CD4-positive, alpha-beta T cell treated with Interleukin-17A for 4 hours (primary cell): ENCODE measurements around the gene RGMB.

Experiments used
- DNase-seq: peaks from one replicate; pipeline ENCODE4 v3.0.0-alpha.2; 2020; ENCODE audit warnings: mixed read lengths

RGMB gene

DNA sequence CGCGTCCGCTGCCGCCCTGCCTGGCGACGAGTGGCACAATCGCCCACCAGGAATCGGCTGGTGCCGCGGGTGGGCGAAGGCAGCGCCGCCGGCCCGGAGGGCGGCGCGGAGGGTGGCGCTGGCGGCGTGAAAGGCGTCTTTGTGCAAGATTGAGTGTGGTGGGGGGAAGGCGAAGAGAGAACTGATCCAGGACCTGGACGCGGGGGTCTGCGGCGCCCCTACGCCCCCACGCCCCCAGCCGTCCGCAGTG lies 4.6 kb upstream of the RGMB start:
- DNase-seq: no peak

DNA sequence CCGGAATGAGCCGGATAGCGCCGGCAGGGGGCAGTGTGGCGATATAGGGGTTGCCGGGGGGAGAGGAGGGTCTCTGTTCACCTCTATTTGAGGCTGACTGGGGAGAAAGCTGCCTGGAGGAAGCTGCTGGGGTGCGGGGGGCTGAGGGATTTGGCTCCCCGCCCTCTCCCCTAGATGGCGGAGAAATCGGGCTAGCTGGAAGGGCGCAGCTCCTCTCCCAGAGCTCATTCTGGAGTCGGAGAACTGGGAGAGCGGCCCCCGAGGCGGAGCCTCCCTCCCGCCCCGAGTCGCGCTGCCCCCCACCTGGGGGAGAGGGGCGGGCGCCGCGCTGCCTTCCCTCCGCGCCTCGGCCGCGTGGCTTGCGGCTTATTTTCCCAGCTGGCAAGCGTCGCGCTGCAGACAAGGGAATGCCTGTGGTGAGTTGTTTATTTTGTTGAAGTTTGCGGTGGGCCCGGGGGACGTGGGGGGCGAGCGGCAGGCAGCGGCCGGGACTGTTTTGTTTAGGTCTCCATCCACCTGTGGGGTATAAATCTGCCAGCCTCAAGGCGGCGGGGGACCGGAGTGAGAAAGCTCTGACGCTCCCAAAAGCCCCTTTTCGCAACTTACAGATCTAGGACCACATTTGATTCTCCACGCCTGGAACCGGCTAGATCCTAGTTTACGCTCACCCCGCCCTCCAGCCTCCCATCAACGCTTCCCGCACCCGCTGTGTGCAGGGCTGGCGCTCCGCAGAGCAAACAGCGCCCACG lies 4.1 kb upstream of the RGMB start:
- peak; percentile 74 for DNase-seq

DNA sequence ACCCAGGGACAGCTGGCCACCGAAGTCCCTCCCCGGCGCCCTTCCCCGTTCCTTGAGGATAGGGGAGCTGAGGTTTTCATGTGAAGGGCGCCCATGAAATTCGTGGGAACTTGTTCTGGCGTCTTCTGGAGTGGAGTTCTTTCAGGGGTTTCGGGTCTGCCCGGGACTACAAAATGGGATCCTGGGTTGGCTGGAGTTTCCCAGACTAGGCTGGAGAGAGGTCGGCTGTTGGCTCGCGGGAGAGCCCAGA lies 3.6 kb upstream of the RGMB start:
- no peak for DNase-seq

DNA sequence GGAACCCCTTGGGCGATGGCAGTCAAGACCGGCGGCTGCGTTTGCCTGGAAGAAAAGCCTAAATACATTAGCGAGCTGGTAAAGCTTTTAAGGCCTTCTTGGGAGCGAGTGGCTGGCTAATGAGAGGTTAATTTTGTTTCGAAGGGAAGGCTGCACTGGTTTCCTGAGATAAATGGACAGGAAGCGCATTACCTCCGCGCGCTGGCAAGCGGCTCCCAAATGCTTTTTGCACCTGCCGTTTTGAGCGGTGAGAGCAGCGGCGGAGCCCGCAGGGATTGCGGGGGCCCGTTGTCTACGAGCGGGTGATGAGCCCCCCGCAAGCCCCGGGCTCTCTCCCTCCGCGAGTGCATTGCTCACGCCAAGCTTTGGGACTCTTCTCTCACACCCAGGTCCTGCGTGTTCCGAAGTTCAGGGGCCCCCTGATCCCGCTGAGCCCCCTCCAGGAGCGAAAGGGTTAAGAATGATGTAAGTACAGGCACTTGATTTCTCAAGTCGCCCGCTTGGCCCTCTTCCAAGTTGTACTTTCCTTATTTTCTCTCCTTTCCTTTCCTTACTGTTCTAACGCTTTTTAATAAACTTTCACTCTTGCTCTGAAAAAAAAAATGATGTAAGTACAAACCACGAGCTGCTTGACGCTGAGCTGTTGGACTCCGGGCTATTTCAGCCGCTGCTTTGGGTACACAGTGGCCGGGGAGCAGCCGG lies 3.1 kb upstream of the RGMB start:
- DNase-seq: peak; percentile 45

DNA sequence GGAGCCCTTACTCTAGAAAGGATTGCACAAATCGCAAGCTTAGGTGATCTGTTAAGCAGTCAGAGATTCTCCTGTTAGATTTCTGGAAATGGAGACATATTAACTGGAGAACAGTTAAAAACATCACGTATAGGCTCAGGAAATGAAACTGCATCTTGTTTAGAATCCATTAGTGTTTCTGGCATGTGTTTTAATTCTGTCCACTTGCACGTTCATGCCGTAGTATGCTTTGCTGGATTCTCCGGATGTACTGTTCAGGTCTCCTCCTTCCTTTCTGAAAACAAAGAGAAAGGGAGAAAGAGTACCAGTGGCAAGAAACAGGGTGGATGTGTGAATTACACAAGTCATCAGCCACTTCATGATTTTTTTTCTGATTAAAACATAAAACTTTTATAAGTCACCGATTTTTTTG lies 2.5 kb upstream of the RGMB start:
- no peak for DNase-seq

DNA sequence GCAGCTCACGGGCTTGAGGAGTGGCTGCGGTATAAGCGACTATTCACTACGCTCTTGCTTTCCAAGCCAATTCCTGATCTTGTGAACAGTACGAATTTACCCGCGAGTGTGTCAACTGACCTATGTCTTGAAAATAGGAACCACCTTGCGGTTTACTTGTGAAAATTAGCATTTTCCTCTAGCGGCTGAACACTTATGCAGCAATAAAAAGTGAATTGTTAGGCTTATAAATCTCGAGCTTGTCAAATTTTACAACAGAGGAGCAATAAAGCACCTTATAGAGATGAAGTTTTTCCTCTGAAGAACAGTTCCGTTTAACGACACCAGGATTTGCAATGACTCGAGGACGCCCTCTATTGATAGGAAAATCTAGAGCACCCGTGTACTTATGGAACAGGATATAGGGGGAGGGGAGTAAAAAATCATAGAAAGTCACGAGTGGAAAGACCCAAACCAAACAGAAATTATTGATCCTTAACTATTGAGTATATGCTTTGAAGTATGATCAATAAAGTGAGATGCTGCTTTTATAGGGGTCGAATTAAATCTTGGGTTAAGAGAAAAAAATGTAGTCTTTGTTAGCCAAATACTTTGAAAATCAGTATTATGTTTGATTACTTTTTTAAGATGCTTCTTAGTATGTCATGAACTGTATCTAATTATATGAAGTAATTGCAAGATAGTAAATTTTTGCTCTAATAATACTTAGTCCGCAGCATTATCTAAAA lies 1.9 kb upstream of the RGMB start:
- DNase-seq: peak; percentile 73

DNA sequence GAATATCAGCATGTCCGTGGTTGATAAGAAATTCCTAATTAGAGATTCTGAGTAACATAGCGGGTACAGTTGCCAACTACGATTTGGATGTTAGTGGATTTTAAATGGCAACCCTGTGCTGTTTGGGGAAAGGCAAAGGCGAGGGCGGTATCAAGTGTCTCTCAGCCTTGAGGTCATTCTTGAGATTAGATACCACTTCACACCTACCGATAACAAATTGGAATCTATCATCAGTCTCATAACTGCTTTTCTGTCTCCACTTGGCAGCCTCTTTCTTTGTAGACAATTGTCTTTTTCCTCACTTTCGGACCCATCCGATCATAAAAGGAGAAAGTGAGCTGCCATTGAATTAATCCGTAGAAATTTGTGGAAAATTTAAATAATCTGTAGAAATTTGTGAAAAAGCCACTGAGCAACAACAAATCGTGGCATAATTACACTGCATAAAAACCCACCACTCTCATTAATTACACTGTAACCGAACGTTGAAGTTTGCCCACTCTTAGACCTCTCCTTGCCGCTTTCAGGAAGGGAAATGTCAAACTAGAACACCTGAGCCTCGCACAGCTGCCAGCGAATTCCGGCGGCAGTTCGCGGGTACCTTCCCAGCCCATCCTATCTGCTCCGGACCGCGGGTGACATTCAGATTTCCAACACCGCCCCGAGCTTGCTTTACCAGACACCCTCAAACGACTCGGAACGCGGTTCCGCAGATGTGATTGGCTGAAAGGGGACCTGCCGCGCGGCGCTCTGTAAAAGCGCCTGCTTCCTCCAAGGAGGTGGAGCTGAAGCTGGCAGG lies 849 bp upstream of the RGMB start:
- DNase-seq: peak; percentile 78

DNA sequence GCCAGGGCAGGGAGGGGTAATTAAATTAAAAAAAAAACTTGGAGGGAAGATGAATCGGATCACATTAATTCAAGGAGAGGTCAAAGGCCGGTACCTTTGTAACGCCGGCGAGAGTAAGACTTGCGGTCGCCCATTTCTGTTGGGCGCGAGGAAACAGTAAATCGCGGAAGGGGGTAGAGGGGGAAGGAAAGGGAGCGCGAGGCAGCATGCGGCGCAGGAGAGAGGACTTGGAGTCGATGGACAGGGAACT lies 324 bp upstream of the RGMB start:
- DNase-seq: no peak

DNA sequence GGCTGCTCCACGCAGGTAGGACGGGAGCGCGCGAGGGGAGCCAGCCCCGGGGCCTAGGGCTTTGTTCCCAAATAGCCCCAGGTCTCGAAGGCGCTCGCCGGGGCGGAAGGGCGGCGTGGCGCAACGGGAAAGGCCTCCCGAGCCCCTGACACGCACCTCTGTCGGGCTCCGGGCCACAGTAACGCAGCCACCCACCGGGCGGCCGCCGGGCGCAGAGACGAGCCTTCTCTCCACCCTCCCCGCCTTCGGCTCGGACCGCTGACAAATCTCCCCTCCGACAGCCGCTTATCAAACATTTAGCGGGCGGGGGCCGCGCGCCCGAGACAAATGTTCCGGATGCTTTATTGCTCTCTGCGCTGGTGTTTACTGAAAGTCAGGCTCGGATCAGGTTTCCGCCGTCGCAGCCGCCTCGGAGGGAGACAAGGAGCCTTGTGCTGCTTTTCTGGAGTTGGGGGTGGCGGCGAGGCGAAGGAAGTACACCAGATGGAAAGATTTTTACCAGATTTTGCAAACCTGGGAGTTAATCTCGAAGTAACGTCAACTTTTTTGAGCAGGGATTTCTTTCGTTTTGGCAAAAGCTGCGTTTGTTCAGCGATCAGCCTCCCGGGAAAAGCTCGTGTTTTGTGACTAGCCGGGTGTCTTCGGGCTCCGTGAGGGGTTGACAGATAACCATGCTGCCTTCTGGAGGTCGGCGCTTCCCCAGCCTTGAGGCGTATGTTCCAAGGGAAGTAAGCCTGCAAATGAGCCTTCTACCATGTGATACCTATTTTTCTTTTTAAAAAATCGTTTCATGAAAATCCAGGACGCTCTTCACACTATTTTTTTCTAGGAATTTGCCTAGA lies 950 bp downstream of the RGMB start:
- DNase-seq: peak; percentile 71

DNA sequence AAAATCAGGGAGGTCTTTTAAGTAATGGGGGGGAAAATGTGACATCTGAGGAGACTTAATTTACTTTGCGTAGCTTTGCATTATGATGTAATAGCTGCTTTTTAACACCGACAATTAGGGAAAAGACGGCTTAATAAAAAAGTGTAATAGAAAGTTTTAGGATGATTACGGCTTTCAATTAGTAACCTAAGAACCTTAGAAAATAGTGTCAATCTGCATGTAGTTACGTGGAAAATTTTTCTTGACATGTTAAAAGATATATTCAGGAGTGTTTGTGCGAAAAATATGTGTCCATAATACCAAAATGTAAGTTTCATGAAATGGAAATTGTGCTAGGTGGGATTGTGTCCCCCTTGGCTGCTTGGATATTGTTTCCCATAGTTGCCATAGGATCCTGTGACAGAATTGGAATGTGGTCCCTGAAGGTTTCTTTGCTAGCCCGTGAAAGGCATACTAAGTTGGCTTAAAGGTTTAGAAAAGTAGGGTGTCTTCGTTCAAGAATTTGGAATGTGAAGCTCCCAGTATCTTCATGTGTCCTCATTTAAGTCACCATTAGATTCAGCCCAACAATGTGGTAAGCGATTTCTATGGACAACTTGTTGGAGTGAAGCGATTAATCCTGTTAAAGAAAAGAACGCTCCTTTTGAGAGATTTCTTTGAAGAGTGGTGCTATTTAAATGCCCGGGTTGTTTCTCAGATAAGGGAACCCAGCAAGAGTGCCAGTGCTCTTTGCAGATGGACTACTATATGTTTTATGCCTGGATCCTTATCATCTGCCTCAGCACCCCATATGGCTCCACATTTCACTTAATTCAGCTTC lies 2.0 kb downstream of the RGMB start:
- no peak for DNase-seq

DNA sequence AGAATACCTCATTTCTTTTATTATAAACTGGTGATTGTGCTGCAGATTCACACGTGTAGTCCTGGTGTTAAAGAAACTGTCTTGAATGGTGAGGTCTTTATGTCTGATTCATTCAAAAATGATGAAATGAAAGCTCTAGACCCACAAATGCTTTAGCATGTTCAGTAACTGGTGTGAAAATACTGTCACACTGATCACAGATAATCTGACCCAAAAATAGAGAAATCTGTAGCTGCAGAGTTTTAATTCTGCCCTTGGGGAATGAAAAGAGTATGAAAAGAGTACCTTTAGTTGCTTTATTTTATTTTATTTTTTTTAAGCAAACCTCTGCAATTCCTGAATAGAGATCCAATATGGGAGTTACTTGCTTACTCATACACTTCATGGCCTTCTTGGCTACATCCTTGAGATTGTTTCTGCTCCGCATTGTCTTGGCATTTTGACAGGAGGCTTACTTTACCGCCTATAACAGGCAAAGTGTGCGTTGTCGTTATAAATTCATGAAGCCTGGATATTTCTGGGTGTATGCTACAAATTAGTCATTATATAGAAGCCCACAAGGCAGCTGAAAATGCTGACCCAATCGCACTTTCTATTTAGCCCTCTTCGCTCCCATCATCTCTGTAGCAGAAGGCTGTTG lies 2.7 kb downstream of the RGMB start:
- no peak for DNase-seq

DNA sequence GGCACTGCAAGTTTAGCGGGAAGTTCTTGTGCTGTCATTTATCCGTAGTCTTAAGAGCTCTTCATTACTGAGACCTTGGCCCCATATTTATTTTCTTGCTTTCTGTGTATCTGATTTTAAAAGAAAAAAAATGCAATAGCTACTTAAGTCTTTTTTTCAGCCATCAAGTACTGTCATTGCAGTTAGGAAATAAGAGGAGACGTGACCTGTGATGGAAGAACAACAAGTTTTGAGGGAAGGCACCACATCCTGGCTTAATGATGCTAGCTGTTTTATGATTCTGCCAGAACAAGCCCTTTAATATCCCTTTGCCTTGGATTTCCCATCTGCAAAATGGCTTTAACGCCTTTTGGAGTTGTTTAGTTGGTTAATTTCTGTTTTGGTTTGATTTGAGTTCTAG lies 3.8 kb downstream of the RGMB start:
- no peak for DNase-seq

DNA sequence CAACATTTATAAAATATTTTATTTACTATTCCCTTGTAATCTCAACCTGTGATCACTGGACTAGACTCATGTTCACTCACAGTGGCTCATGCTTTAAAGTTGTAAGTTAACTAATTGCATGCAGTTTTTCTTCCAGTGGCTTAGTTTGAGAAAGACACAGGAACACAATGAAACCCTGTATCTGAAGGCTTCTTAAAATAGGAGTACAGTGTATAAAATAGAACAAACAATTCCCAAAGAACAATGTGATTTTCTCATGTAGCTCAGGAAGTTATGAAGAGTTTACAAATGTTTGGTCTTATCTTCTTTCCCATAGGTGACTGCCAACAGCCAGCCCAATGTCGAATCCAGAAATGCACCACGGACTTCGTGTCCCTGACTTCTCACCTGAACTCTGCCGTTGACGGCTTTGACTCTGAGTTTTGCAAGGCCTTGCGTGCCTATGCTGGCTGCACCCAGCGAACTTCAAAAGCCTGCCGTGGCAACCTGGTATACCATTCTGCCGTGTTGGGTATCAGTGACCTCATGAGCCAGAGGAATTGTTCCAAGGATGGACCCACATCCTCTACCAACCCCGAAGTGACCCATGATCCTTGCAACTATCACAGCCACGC lies 5.9 kb downstream of the RGMB start:
- no peak for DNase-seq

DNA sequence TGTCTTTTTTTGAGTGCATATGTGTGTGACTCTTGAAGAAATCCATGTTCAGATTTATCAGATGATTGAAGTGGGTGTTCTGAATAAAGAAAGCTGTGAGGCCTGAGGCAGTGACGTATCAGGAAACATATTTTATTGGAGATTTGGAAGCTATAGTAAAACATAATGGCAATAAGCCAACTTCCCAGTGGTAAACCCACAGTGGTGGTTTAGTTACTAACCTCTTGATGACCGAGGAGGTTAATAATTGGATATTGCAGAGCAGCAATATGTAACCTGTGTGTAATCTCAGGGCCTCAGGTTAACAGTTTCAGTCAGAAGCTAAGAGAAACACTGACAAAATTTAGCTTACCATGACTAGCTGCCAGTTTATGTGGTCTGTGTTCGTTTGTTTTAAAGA lies 6.9 kb downstream of the RGMB start:
- DNase-seq: no peak

DNA sequence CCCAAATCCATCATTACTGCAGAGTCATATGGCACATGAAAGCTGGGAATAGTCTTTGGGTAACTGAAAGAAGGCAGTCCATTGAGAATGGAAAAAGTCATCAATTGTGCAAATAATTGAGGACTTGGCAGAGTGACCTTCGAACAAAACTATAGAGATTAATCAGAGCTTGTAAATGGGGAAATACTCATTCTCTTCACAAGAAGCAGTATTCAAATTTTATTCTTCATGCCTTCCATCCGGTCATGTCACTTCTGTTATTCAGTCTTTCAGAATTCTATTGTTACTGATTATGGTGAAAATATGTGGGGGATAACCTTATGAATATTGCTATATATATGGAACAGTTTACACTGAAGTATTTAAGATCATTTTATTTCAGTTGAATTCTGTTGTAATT lies 8.1 kb downstream of the RGMB start:
- DNase-seq: no peak

DNA sequence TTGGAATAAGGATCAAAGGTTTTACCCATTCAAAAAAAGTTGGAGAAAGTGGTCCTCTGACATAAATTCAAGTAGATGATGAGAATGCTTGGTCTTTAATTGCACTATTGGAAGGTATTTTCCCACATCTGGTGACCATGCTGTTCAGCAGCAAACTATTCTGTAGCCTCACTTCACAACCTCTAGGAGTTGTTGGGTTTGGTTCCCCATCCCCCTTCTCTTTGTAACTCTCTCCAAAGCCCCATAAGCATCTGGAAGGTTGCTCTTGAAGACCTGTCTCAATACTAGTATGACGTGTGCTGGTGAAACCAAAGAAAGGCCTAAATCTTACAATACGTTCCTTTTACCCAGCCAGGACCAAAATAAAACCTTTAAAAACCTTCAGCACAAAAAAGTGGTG lies 8.5 kb downstream of the RGMB start:
- no peak for DNase-seq

DNA sequence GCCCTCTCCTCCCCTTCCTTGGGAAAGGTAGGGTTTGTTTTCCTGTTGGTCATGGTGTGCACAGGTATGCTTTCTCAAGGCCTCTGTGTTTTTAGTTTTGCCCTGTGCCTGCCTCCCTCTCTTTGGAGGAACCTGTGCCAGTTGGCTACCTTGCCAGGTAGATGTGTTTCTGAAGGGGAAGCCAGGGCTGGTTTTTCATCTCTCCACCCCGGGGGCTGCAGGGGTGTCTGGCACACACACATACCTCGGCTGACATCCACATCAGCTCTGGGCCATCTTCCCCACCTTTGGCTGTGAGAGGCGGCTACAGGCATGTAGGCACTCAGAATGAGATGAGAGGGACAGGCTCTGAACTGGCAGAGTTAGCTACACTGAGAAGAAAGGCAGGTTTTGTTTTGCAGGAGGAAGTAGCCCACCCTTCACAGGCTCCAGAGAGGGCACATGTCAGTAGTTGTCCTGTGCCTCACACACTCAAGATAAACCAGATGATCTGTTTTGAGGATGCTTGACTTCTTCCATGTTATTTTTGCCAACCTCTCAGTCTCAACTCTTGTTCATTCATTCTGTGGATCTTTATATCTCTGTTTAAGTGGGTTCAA lies 9.7 kb downstream of the RGMB start:
- no peak for DNase-seq

DNA sequence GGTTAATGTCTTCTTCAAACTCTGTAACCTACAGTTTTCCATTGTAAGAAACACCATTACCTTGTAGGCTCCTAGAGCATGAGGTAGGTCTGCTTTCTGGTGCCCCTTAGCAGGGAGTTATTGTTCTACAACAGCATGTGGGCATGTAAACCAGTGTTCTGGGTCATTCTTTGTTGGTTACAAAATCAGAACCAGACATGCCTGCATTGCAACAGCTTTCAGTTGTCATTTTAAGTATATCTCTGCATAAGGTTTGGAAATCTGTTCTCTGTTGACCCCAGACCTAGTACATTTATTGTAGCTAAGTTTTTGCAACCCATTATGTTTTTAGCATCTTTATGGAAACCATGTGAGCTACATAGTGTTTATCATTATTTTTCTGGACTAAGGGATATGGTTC lies 10.9 kb downstream of the RGMB start:
- no peak for DNase-seq

DNA sequence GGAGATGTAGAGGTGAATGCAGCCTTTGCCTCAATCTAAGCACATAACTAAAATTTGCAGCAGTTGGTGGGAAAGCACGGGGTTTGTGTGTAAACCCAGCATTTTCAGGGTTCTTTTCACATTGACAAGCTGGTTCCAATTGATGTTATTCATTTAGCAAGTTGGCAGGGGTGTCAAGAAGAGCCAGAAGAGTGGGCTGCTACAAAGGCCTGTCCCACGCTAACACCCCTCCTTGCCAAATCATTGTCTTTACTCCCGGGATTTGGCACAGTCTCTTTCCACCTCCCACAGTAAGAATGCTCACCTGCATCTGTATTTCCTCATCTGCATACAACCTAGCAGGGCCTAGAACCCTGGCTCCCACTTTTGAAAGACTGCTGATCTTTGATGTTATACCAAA lies 11.8 kb downstream of the RGMB start:
- no peak for DNase-seq

DNA sequence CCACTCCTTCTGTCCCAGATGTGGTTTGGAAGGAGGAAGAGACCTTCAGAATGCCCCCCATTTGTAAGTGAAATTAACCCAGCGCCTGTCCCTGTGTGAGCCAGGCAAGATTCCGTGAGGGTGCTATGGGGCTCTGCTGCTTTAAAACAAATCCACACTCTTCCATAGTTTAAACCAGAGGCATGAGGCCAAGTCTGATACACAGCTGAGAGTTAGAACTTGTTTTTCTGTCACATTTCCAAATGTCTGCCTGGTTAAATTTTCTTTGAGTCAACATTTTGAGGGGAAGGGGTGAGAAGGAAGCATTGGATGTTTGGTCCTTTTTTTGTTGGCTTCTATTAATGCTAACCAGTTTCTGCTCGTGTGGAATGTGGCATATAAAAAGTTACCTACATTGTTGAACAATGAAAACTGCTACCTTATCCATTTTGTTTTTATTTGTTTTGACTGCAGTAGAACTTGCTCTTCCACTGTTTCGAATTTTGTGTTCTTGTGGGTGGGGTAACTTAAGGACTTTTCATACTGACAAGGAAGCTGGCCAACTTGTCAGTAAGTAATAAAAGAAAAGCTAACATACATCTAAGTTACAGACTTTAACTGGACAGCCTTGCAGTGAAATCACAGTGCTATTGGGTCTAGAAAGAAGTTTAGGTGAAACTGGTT lies 12.9 kb downstream of the RGMB start:
- no peak for DNase-seq
